ENCODE measurements around the gene CHRM5. TPM values are rescaled to one million over a fixed set of nuclear protein-coding genes. Genes with fewer than 3 reads are reported as not detected.
"Not testable (repeated sequence)": the region's sequence is repeated elsewhere in the genome, so short reads cannot be mapped to it uniquely, and the experiment has no call there.

The CHRM5 gene
- total RNA-seq, 1 experiment from 2014 or later: not detected

- no TSS peak for BruUV-seq (replicated peaks)
- no peaks in the 10 kb centered on the region for H3K9me2 ChIP-seq (ENCODE audit: insufficient read depth)
- H3K27ac ChIP-seq: no peak overlapping the region
- no peaks in the 10 kb centered on the region for H3F3A ChIP-seq (ENCODE audit: insufficient read depth, low read depth)
- no peak overlapping the region for H2AFZ ChIP-seq
- no peaks in the 10 kb centered on the region for H4K20me1 ChIP-seq (ENCODE audit: insufficient read depth)
- no peaks in the 10 kb centered on the region for H3K27me3 ChIP-seq (ENCODE audit: insufficient read depth, low read depth)
- no peak for DNase-seq
- H3K4me2 ChIP-seq: no peak overlapping the region
- H3K9me3 ChIP-seq (ENCODE audit: insufficient read depth, low read depth): no peaks in the 10 kb centered on the region
- CTCF ChIA-PET: interaction anchor here (0.6 kb wide), 1 partner anchor 22 kb away, joined by 3 read pairs; no protein-coding TSS in a partner anchor
- no peaks in the 10 kb centered on the region for H3K79me2 ChIP-seq (ENCODE audit: low read depth)
- intact Hi-C loops (cut with micrococcal nuclease; ENCODE audit: unreplicated experiment): no loop called here
- H3K36me3 ChIP-seq (ENCODE audit: low read depth): no peaks in the 10 kb centered on the region
- H3K4me1 ChIP-seq (replicated peaks; ENCODE audit: insufficient read depth): no peaks in the 10 kb centered on the region
- H3K4me3 ChIP-seq: no peak overlapping the region
- TF ChIP-seq CTCF (conservative IDR thresholded peaks at IDR 0.05): no peak
- no peak for TF ChIP-seq EZH2 (IDR thresholded peaks at IDR 0.05; ENCODE audit: low read depth)
- POLR2A ChIA-PET (ENCODE audit: unreplicated experiment): no interaction called here
These were observed 45.4 kb downstream of the CHRM5 start for GRCh38 chr15:34013746-34014145.

GRCh38 chr15:34014556-34014955 is 46.3 kb downstream of the CHRM5 start:
- intact Hi-C loops (cut with micrococcal nuclease; ENCODE audit: unreplicated experiment): no loop called here
- H3K4me1 ChIP-seq (replicated peaks; ENCODE audit: insufficient read depth): no peaks in the 10 kb centered on the region
- no peak overlapping the region for H3K4me3 ChIP-seq
- TF ChIP-seq EZH2 (IDR thresholded peaks at IDR 0.05; ENCODE audit: low read depth) (no peak), CTCF (conservative IDR thresholded peaks at IDR 0.05) (no peak)
- CTCF ChIA-PET: no interaction called here
- H3F3A ChIP-seq (ENCODE audit: insufficient read depth, low read depth): no peaks in the 10 kb centered on the region
- H3K36me3 ChIP-seq (ENCODE audit: low read depth): no peaks in the 10 kb centered on the region
- no peaks in the 10 kb centered on the region for H3K9me3 ChIP-seq (ENCODE audit: insufficient read depth, low read depth)
- H3K9me2 ChIP-seq (ENCODE audit: insufficient read depth): no peaks in the 10 kb centered on the region
- no TSS peak for BruUV-seq (replicated peaks)
- H3K79me2 ChIP-seq (ENCODE audit: low read depth): no peaks in the 10 kb centered on the region
- no peaks in the 10 kb centered on the region for H4K20me1 ChIP-seq (ENCODE audit: insufficient read depth)
- no peak overlapping the region for H2AFZ ChIP-seq
- H3K27me3 ChIP-seq (ENCODE audit: insufficient read depth, low read depth): no peaks in the 10 kb centered on the region
- H3K4me2 ChIP-seq: no peak overlapping the region
- no peak for DNase-seq
- POLR2A ChIA-PET (ENCODE audit: unreplicated experiment): no interaction called here
- H3K27ac ChIP-seq: no peak overlapping the region

- TF ChIP-seq CTCF (conservative IDR thresholded peaks at IDR 0.05): no peak
- no peak for TF ChIP-seq EZH2 (IDR thresholded peaks at IDR 0.05; ENCODE audit: low read depth)
- H3K4me3 ChIP-seq: no peak overlapping the region
- H3K79me2 ChIP-seq (ENCODE audit: low read depth): no peaks in the 10 kb centered on the region
- no peak overlapping the region for H3K4me2 ChIP-seq
- H3K9me2 ChIP-seq (ENCODE audit: insufficient read depth): no peaks in the 10 kb centered on the region
- H4K20me1 ChIP-seq (ENCODE audit: insufficient read depth): no peaks in the 10 kb centered on the region
- no peaks in the 10 kb centered on the region for H3K4me1 ChIP-seq (replicated peaks; ENCODE audit: insufficient read depth)
- no peak overlapping the region for H3K27ac ChIP-seq
- no peaks in the 10 kb centered on the region for H3F3A ChIP-seq (ENCODE audit: insufficient read depth, low read depth)
- intact Hi-C loops (cut with micrococcal nuclease; ENCODE audit: unreplicated experiment): no loop called here
- H3K36me3 ChIP-seq (ENCODE audit: low read depth): no peaks in the 10 kb centered on the region
- no peak overlapping the region for H2AFZ ChIP-seq
- CTCF ChIA-PET: no interaction called here
- POLR2A ChIA-PET (ENCODE audit: unreplicated experiment): no interaction called here
- no peaks in the 10 kb centered on the region for H3K9me3 ChIP-seq (ENCODE audit: insufficient read depth, low read depth)
- H3K27me3 ChIP-seq (ENCODE audit: insufficient read depth, low read depth): no peaks in the 10 kb centered on the region
- no TSS peak for BruUV-seq (replicated peaks)
- DNase-seq: no peak
These were observed 49.8 kb downstream of the CHRM5 start for GRCh38 chr15:34018021-34018645.

GRCh38 chr15:34018738-34019137 is 50.4 kb downstream of the CHRM5 start:
- H3K27ac ChIP-seq; H3K4me2 ChIP-seq; DNase-seq; H4K20me1 ChIP-seq (ENCODE audit: insufficient read depth); H3K4me3 ChIP-seq; H3F3A ChIP-seq (ENCODE audit: insufficient read depth, low read depth); POLR2A ChIA-PET (ENCODE audit: unreplicated experiment); CTCF ChIA-PET; H3K9me3 ChIP-seq (ENCODE audit: insufficient read depth, low read depth); H3K9me2 ChIP-seq (ENCODE audit: insufficient read depth); H3K36me3 ChIP-seq (ENCODE audit: low read depth); H2AFZ ChIP-seq; H3K79me2 ChIP-seq (ENCODE audit: low read depth); BruUV-seq (replicated peaks); intact Hi-C loops (cut with micrococcal nuclease; ENCODE audit: unreplicated experiment); H3K4me1 ChIP-seq (replicated peaks; ENCODE audit: insufficient read depth); H3K27me3 ChIP-seq (ENCODE audit: insufficient read depth, low read depth): not testable (repeated sequence)

All from PC-9 (cell line).